GM12874 (cell line): ENCODE measurements around the gene KSR1.

Source experiments
- TF ChIP-seq, protein P1 (sequence below): IDR thresholded peaks from 2 replicates; pipeline ENCODE4 v1.5.1; 2011; ENCODE audit warnings: low read depth, mild to moderate bottlenecking, control low read depth, low read length, moderate library complexity; ENCODE audit not compliant: insufficient read depth

Gene KSR1

DNA sequence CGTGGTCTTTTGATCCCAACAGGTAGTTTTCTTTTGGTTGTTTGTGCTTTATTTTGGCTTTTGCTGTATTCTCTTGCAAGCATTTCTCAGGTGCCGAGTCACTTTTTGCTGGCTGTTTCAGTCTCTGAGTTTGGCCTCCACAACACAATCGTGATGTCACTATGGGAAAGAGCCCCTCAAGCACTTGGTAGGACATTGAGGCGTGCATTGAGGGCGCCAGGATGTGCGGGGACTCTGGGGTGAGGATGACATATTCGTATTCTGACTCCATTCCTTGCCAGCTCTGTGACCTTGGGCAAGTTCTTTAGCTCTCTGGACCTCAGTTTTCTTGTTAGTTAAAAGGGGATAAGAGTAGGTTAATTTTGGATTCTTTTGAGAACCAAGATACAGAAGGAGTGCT is 13.0 kb downstream of the KSR1 start:
- TF ChIP-seq, protein P1, sequence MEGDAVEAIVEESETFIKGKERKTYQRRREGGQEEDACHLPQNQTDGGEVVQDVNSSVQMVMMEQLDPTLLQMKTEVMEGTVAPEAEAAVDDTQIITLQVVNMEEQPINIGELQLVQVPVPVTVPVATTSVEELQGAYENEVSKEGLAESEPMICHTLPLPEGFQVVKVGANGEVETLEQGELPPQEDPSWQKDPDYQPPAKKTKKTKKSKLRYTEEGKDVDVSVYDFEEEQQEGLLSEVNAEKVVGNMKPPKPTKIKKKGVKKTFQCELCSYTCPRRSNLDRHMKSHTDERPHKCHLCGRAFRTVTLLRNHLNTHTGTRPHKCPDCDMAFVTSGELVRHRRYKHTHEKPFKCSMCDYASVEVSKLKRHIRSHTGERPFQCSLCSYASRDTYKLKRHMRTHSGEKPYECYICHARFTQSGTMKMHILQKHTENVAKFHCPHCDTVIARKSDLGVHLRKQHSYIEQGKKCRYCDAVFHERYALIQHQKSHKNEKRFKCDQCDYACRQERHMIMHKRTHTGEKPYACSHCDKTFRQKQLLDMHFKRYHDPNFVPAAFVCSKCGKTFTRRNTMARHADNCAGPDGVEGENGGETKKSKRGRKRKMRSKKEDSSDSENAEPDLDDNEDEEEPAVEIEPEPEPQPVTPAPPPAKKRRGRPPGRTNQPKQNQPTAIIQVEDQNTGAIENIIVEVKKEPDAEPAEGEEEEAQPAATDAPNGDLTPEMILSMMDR, result no peak

DNA sequence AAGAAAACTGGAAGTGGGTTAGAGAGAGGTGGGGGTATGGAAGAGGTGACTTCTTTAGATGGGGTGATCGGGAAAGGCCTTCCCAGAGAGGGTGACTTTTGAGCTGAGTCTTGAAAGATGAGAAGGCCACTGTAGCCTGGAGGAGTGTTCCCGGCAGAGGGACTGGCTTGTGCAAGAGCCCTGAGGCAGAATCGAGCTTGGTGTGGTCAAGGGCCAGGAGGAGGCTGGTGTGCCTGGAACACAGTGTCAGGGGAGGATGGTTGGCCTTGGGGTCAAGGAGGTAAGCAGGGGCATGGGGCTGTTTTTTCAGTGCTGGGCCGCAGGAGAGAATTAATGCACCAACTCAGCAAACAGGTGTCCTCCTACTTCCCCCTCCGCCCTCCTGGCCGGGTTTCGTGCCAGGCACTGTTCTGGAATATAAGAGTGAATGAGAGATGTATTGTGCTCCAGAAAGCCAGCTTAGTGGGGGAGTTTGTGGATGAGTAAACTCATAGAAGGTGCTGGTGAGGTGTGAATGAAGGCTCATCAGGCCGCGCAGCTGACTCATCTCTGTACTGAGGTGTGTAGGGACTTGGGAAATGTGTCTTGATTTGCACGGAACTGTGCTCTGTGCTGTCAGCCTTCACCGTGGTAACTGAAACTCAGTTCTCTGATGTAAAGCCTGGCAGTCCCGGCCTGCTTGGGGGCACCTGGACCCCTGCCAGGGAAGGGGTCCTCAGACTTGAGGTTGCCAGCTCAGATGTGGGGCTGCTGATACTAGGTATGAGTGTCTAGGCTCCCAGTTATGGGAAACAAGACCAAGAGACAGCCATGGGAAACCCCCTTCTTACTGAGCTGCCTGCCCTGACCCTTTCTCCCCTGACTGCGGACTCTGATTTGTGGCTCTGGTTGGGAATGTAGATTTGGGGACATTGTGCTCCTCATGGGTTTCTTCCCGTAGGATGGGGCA is 15.3 kb downstream of the KSR1 start:
- TF ChIP-seq, protein P1, result no peak

DNA sequence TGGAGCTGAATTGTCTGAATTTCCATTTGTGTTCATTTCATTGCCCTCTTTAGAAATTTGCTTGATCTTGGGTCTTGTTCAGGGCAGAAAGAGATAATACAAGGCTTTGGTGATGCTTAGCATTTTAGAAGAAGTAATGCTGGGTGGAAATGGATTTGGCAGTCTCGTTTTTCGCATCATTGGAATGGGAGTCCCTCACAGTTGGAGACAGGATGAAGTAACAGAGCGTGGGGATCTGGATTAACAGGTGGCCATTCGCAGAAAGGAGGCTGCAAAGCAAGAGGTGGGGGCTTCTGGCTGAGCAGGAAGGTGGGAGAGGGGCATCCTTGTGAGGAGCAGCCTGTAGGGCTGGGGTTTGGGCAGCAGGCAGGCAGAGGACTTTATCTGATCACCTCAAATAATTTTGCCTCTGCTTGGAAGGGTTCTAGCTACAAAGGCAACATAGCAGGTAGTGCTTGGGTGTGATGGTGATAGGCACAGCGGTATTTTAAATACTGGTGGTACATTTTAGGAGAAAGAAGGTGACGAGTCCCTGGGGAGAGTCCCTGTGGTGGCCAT is 17.0 kb downstream of the KSR1 start:
- TF ChIP-seq, protein P1, result no peak

DNA sequence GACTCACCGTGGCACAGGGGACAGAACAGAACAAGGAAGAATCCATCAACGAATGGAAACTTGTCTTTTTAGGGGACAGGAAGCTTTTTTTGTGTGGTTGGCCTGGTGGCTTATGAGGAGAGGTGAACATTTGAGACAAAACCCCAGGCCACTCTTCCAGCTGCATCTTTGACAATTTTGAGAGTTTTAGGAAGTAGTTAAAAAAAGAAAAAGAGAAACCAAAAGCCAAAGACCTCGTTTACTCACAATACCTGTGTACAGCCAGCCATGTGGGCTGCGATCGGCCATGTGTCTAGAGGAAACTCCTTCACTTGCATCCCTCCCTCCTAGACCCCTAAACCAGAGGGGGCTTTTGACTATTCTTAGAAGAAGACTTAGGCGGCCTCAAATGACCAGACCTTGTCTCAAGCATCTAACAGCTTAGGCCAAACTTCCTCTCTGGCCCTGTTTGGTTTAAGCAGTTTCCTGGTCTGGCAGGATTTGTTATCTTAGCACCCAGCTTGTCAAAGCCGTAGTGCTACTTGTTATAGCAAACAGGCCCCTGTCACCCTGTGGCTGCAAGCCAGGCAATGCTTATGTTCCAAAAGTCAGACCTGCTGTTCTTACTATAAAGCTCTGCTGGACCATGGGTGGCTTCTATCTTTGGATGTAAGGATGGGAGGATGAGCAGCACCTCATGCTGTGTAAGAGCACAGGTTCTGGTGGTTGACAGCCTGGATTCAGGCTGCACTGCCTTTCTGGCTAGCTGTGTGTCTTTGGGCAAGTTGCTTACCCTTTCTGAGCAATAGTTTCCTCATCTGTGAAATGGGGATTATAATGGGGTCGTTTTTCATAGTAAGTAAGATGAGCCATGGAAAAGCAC is 17.7 kb downstream of the KSR1 start:
- TF ChIP-seq, protein P1, result no peak

DNA sequence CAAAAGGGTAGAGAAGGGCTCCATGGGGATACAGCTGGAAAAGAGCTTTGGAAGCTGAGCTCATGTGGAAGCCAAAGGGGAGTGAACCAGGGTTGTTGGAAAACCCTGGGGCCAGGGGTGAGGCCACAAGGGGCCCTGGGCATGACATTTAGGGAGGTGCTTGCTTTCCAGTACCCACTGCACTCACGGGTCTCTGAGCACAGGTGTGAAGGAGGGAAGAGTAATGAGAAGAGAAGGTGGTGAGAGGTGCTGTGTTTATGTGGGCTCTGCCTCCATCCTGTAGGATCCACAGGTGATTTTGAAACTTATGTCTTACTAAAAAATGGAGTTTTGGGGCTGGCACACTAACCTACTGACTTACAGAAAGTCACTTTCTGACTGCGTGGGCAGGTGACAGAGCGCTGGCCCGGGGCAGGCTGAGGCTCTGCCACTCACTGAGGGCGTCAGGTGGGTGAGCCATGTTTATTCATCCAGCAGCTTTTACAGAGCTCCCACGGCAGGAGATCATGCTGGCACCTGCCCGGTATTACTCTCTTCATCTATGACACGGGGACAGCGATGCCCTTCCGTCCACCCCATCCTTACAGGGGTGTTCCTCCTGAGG is 18.9 kb downstream of the KSR1 start:
- TF ChIP-seq, protein P1, result no peak

DNA sequence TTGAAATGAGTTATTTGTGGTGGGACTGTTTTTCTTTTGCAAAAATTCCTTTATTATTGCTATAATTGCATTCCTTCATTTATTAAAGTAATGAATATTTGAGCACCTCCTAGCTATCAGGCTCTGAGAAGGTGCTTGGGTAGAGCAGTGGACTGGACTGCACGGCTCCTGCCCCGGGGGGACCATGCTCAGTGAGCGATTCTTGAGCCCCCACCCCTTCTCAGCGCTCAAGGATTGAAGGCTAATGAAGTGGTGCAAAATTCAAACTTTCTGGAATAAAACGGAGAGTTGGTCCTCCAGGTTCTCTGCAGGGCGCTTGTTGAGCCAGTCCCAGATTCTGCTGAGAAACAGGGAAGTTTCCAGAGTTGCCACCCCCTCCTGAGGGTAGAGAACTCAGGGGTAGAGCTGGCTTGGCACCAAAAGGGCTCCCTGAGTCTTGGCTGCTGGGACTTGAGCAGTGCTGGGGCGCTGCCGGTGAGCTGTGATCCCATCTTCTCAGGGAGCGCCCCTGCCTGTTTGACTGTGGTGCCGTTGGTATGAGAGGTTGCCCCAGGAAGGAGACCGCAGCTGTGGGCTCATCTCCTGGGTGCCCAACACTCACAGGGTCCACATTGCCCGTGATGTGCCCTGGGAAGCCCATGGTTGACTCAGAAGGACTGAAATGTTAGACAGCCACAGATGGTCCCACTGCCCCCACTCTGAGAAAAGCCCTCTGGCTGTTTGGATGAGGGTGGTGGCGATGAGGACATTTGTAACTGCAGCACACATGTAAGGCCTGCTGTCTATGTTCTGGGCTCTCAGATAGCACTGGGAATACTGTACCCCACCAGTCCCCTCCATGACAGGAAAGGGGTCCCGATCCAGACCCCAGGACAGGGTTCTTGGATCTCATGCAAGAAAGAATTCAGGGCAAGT is 20.0 kb downstream of the KSR1 start:
- TF ChIP-seq, protein P1, result no peak
